Measurements from ENCODE around the gene OR51B5.

- no peak for TF ChIP-seq FOS (IDR thresholded peaks at IDR 0.05; ENCODE audit: low read depth, low read length)
- no peak for TF ChIP-seq USF2 (IDR thresholded peaks at IDR 0.05; ENCODE audit: low read depth, low read length)
- no peak for TF ChIP-seq CTCF (conservative IDR thresholded peaks at IDR 0.05; ENCODE audit: low read depth, low read length)
- TF ChIP-seq NFE2L2 (IDR thresholded peaks at IDR 0.05; ENCODE audit: low read depth, low read length): no peak
- TF ChIP-seq POLR2A (IDR thresholded peaks at IDR 0.05; ENCODE audit: low read depth, low read length): no peak
- TF ChIP-seq RFX5 (IDR thresholded peaks at IDR 0.05; ENCODE audit: low read depth, low read length): no peak
- TF ChIP-seq CHD1 (IDR thresholded peaks at IDR 0.05; ENCODE audit: low read depth, low read length): no peak
- no peak for TF ChIP-seq RAD21 (IDR thresholded peaks at IDR 0.05; ENCODE audit: low read length)
- TF ChIP-seq BHLHE40 (IDR thresholded peaks at IDR 0.05; ENCODE audit: low read depth, low read length): no peak
Observed at GRCh38 chr11:5390210-5390609, 46.9 kb upstream of the OR51B5 start.
